HL-60/S4 (cell line): ENCODE results near the gene PDE4D.

Experiments
- in situ Hi-C: fragments of 300-500 bp; cut with MboI; formaldehyde crosslinking; loops from 2 replicates; pipeline ENCODE4 v1.14.3; 2022; ENCODE audit warnings: low sequenced_read_pairs

Gene PDE4D

GRCh38 chr5:59354274-59354673 is 539.3 kb downstream of the PDE4D start:
- in situ Hi-C loops: no loop called here

GRCh38 chr5:59351076-59351794 is 542.3 kb downstream of the PDE4D start:
- in situ Hi-C loops: no loop called here

- in situ Hi-C loops: no loop called here
Observed at GRCh38 chr5:59348189-59348588, 545.3 kb downstream of the PDE4D start.

GRCh38 chr5:59346982-59347381 is 546.5 kb downstream of the PDE4D start:
- in situ Hi-C loops: no loop called here

GRCh38 chr5:59346514-59346913 is 547.0 kb downstream of the PDE4D start:
- in situ Hi-C loops: no loop called here

- in situ Hi-C loops: no loop called here
Observed at GRCh38 chr5:59342181-59342580, 551.3 kb downstream of the PDE4D start.

GRCh38 chr5:59341760-59342159 is 551.8 kb downstream of the PDE4D start:
- in situ Hi-C loops: no loop called here

GRCh38 chr5:59341155-59341554 is 552.4 kb downstream of the PDE4D start:
- in situ Hi-C loops: no loop called here

- in situ Hi-C loops: no loop called here
Observed at GRCh38 chr5:59340637-59341036, 552.9 kb downstream of the PDE4D start.

GRCh38 chr5:59337240-59337639 is 556.3 kb downstream of the PDE4D start:
- in situ Hi-C loops: no loop called here

GRCh38 chr5:59335544-59335943 is 558.0 kb downstream of the PDE4D start:
- in situ Hi-C loops: no loop called here

GRCh38 chr5:59333416-59333815 is 560.1 kb downstream of the PDE4D start:
- in situ Hi-C loops: no loop called here

- in situ Hi-C loops: no loop called here
Observed at GRCh38 chr5:59332236-59332973, 561.1 kb downstream of the PDE4D start.

GRCh38 chr5:59330680-59331079 is 562.8 kb downstream of the PDE4D start:
- in situ Hi-C loops: no loop called here

- in situ Hi-C loops: no loop called here
Observed at GRCh38 chr5:59328709-59329296, 564.7 kb downstream of the PDE4D start.

- in situ Hi-C loops: no loop called here
Observed at GRCh38 chr5:59327191-59327980, 566.1 kb downstream of the PDE4D start.

- in situ Hi-C loops: no loop called here
Observed at GRCh38 chr5:59326596-59326995, 566.9 kb downstream of the PDE4D start.

- in situ Hi-C loops: no loop called here
Observed at GRCh38 chr5:59325070-59325469, 568.5 kb downstream of the PDE4D start.

GRCh38 chr5:59322894-59323293 is 570.6 kb downstream of the PDE4D start:
- in situ Hi-C loops: no loop called here

GRCh38 chr5:59322058-59322457 is 571.5 kb downstream of the PDE4D start:
- in situ Hi-C loops: no loop called here

GRCh38 chr5:59321642-59322041 is 571.9 kb downstream of the PDE4D start:
- in situ Hi-C loops: no loop called here
